Neutrophil (primary cell): ENCODE data around the gene UBAC2.
"Not testable (repeated sequence)": the region's sequence is repeated elsewhere in the genome, so short reads cannot be mapped to it uniquely, and the experiment has no call there.

ENCODE experiments used
- H3K27ac ChIP-seq: fragments of 200-600 bp; sonication (generic); 2 replicates; pipeline ENCODE4 v1.5.1; 2016; ENCODE audit warnings: mild to moderate bottlenecking, moderate library complexity
- H3K27me3 ChIP-seq: fragments of 200-600 bp; sonication (generic); 2 replicates; pipeline ENCODE4 v1.6.0; 2016; ENCODE audit warnings: mild to moderate bottlenecking
- H3K36me3 ChIP-seq: fragments of 200-600 bp; sonication (generic); 2 replicates; pipeline ENCODE4 v1.5.1; 2017
- H3K4me1 ChIP-seq, 2 experiments: fragments of 200-600 bp in 1 of 2; sonication (generic) in 1 of 2; 1 replicate in 1 of 2; 2 replicates in 1 of 2; pipeline versions ENCODE4 v1.5.1 to v1.6.1; 2013 to 2016; ENCODE audit warnings: low read depth in 1 of 2, low read length in 1 of 2, mild to moderate bottlenecking in 1 of 2, moderate library complexity in 1 of 2; ENCODE audit not compliant: control insufficient read depth in 1 of 2, insufficient read depth in 1 of 2
- H3K4me3 ChIP-seq, 2 experiments: fragments of 200-600 bp in 1 of 2; sonication (generic) in 1 of 2; 1 replicate in 1 of 2; 2 replicates in 1 of 2; pipeline ENCODE4 v1.5.1; 2013 to 2016; ENCODE audit warnings: low read depth in 1 of 2, low read length in 1 of 2, mild to moderate bottlenecking in 1 of 2, moderate library complexity in 1 of 2
- H3K9me3 ChIP-seq: fragments of 200-600 bp; sonication (generic); 2 replicates; pipeline ENCODE4 v1.5.1; 2016
- CTCF ChIP-seq: fragments of 200-600 bp; sonication (generic); IDR thresholded peaks from 2 replicates; pipeline ENCODE4 v1.5.1; 2016; ENCODE audit warnings: antibody characterized with exemption

Gene UBAC2

DNA sequence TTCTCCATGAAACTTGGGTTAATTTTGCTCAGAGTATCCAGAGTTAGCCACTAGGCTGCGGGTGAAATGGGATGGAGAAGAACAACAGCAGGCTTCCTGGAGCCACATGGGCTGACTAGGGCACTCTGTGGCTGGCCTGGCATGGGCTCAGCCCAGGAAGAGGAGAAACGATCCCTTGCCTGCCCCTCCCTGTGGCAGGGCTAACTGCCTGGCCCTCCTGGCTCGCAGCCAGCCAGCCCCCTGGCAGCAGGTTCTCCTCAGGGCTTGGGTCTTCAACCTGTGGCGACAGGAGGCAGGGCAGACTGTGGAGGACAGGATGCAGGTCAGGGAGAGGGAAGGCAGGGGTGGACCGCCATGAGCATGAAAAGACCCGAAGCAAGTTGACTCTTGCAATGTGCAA, 185.3 kb downstream of the UBAC2 start:
- TF ChIP-seq CTCF, result no peak
- Histone ChIP-seq H3K27ac (no peak overlapping the region), H3K36me3 (peaks cover 30% of the 10 kb centered on the region), H3K27me3 (no peaks in the 10 kb centered on the region), H3K9me3 (no peaks in the 10 kb centered on the region), H3K4me3 (no peak overlapping the region), H3K4me1 (no peaks in the 10 kb centered on the region)

DNA sequence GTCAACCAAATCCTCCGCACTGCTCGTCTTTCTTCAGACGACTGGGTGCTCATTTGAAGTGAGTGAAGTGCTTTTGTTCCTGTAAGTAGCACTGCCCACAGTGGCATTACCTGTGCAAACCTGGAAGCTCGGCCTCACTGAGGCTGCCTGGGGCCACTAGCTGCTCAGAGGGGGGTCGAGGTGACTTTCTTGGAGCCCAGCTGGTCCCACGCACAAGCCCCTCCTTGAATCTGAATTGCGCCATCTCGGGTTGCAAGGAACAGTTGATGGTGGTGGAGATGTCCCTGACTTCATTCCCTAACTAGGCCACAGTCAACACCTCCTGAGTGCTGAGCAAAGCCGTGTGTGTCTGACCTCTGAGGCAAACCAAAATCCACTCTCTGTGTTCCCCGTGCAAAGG, 185.8 kb downstream of the UBAC2 start:
- H3K36me3 ChIP-seq, result peaks cover 25% of the 10 kb centered on the region
- H3K27ac ChIP-seq, result peak overlapping the region; percentile 8
- H3K4me1 ChIP-seq, result no peaks in the 10 kb centered on the region
- TF ChIP-seq CTCF, result no peak
- no peak overlapping the region for H3K4me3 ChIP-seq
- no peaks in the 10 kb centered on the region for H3K27me3 ChIP-seq
- H3K9me3 ChIP-seq, result no peaks in the 10 kb centered on the region

DNA sequence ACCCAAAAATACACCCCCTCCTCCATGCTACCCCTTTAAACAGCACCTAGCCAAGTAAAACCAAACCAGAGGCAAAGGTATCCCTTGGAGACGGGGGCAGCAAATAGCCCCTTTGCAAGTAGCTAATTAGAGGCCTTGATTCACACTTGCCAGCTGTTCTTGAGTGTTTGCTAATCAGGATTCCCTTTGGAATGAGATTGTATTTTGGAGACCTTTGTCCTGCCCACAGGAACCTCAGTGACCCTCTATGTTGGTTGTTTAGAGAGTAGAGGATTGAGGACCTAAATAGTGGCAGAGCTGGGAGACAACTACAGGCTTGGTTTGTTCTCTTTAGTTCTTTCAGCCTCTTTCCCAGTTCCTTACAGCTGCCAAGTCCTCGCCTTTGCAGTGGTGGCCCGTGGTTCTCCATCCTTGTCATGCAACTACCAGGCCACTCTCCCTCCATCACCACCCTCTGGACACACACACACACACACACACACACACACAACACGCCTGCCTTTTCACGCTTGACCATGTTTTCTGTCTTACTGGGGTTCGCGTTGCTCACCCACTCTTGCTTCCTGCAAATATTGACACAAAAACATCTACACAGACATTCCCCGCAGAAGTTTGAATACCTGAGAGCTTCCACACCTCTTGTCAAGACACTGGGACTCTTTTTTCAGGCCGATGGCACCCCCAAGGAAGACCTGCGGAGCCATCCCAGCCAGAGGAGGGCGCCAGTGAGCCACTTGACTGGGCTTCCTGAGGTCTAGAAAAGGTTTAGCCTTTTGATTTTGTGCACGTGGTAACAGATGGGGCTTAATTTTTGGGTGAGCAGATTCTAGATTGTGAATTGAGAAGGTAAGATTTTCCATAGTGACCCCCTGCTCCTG, 186.5 kb downstream of the UBAC2 start:
- H3K9me3 ChIP-seq, result no peaks in the 10 kb centered on the region
- H3K4me3 ChIP-seq, result no peak overlapping the region
- H3K27me3 ChIP-seq, result no peaks in the 10 kb centered on the region
- H3K27ac ChIP-seq, result peak overlapping the region; percentile 8
- H3K4me1 ChIP-seq, result no peaks in the 10 kb centered on the region
- peaks cover 22% of the 10 kb centered on the region for H3K36me3 ChIP-seq
- peak; percentile 57 for TF ChIP-seq CTCF

DNA sequence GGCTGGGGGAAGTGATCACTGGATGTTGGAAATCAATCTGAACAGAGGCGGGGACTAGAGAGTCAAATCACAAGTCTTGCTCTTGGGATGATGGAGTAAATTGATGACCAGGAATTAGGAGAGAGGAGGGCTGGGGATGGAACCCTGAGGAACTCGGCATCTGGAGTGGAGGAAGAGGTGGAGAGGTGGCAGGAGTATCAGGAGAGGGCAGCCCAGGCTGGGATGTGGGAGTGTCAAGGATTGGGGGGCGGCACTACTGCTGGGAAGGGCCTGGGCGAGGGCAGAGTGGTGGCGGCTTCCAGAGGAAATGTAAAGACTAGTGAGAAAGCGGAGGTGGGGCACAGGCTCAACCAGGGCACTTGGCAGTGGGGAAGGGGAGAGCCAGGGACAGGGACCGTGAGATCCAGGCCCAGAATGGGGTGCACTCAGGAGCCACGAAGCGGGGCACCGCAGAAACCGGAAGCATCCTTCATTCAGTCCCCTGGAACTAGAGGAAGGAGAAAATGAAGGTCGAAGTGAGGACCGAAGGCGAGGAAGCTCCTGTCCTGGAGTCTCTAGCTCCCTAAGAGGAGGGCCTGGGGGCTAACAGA, 187.8 kb downstream of the UBAC2 start:
- Histone ChIP-seq H3K27ac (no peak overlapping the region), H3K27me3 (no peaks in the 10 kb centered on the region), H3K4me1 (no peaks in the 10 kb centered on the region), H3K9me3 (no peaks in the 10 kb centered on the region), H3K4me3 (no peak overlapping the region), H3K36me3 (peaks cover 22% of the 10 kb centered on the region)
- TF ChIP-seq CTCF, result no peak

- peaks cover 22% of the 10 kb centered on the region for H3K36me3 ChIP-seq
- not testable (repeated sequence) for H3K4me1 ChIP-seq, H3K27ac ChIP-seq, H3K9me3 ChIP-seq, H3K27me3 ChIP-seq, H3K4me3 ChIP-seq
Measured at GRCh38 chr13:99389094-99389493, 188.4 kb downstream of the UBAC2 start.

GRCh38 chr13:99389520-99390304, 189.1 kb downstream of the UBAC2 start:
- no peak overlapping the region for H3K27ac ChIP-seq
- no peak overlapping the region for H3K4me3 ChIP-seq
- H3K27me3 ChIP-seq, result no peaks in the 10 kb centered on the region
- no peak for TF ChIP-seq CTCF
- peaks cover 22% of the 10 kb centered on the region for H3K36me3 ChIP-seq
- H3K4me1 ChIP-seq, result no peaks in the 10 kb centered on the region
- H3K9me3 ChIP-seq, result no peaks in the 10 kb centered on the region
